B cell (primary cell): ENCODE results near the gene ILDR2.

Experiments used
- CTCF ChIP-seq: fragments of 200-600 bp; IDR thresholded peaks from one replicate; pipeline ENCODE4 v1.8.0; 2022; ENCODE audit warnings: antibody characterized with exemption, mild to moderate bottlenecking
- EZH2 ChIP-seq: IDR thresholded peaks from 2 replicates; pipeline ENCODE4 v1.6.1; 2012; ENCODE audit warnings: borderline replicate concordance, low read depth, mild to moderate bottlenecking, moderate library complexity, low read length; ENCODE audit not compliant: insufficient read depth, poor library complexity, severe bottlenecking

GRCh38 chr1:166972193-166972592 lies 3.1 kb downstream of the ILDR2 start:
- TF ChIP-seq CTCF, result no peak
- no peak for TF ChIP-seq EZH2
